Trophoblast cell (in vitro differentiated cells and primary cell): ENCODE results near the gene TLR9.

Experiments used
- DNase-seq, 2 donors: peaks; one replicate each; pipeline ENCODE4 v3.0.0-alpha.2; 2016
- H2AFZ ChIP-seq: 2 replicates; pipeline ENCODE4 v1.6.1; 2013; ENCODE audit warnings: low read length, moderate library complexity, mild to moderate bottlenecking; ENCODE audit not compliant: insufficient read depth, poor library complexity
- H2AK5ac ChIP-seq: 2 replicates; pipeline ENCODE4 v1.6.1; 2013; ENCODE audit warnings: mild to moderate bottlenecking, low read length
- H2BK120ac ChIP-seq: 2 replicates; pipeline ENCODE4 v1.6.1; 2013; ENCODE audit warnings: low read length, mild to moderate bottlenecking, moderate library complexity; ENCODE audit not compliant: insufficient read depth, poor library complexity
- H2BK12ac ChIP-seq: 2 replicates; pipeline ENCODE4 v1.6.1; 2013; ENCODE audit warnings: mild to moderate bottlenecking, low read length, moderate library complexity
- H2BK5ac ChIP-seq: 2 replicates; pipeline ENCODE4 v1.6.1; 2013; ENCODE audit warnings: low read length, low read depth, moderate library complexity, mild to moderate bottlenecking; ENCODE audit not compliant: poor library complexity
- H3K14ac ChIP-seq: 2 replicates; pipeline ENCODE4 v1.6.1; 2013; ENCODE audit warnings: mild to moderate bottlenecking, low read length
- H3K18ac ChIP-seq: 2 replicates; pipeline ENCODE4 v1.6.1; 2013; ENCODE audit warnings: mild to moderate bottlenecking, low read length
- H3K23ac ChIP-seq: 2 replicates; pipeline ENCODE4 v1.6.1; 2013; ENCODE audit warnings: low read length
- H3K27ac ChIP-seq: 2 replicates; pipeline ENCODE4 v1.5.1; 2013; ENCODE audit warnings: low read depth, mild to moderate bottlenecking, inconsistent platforms, low read length, moderate library complexity
- H3K27me3 ChIP-seq: 2 replicates; pipeline ENCODE4 v1.6.1; 2013; ENCODE audit warnings: inconsistent platforms, mild to moderate bottlenecking, low read length, moderate library complexity; ENCODE audit not compliant: insufficient read depth
- H3K36me3 ChIP-seq, 2 experiments: 1 replicate in 1 of 2; 2 replicates in 1 of 2; pipeline ENCODE4 v1.6.1; 2013; ENCODE audit warnings: low read length in 2 of 2, mild to moderate bottlenecking in 2 of 2, moderate library complexity in 1 of 2; ENCODE audit not compliant: insufficient read depth in 2 of 2, control insufficient read depth in 1 of 2
- H3K4ac ChIP-seq: 2 replicates; pipeline ENCODE4 v1.6.1; 2013; ENCODE audit warnings: low read depth, mild to moderate bottlenecking, low read length, moderate library complexity
- H3K4me1 ChIP-seq, 2 experiments: 1 replicate in 1 of 2; 2 replicates in 1 of 2; pipeline ENCODE4 v1.6.1; 2013; ENCODE audit warnings: low read length in 2 of 2, mild to moderate bottlenecking in 2 of 2, moderate library complexity in 1 of 2; ENCODE audit not compliant: insufficient read depth in 2 of 2, control insufficient read depth in 1 of 2
- H3K4me2 ChIP-seq: 2 replicates; pipeline ENCODE4 v1.6.1; 2013; ENCODE audit warnings: inconsistent platforms, mild to moderate bottlenecking, low read length, moderate library complexity
- H3K4me3 ChIP-seq: 2 replicates; pipeline ENCODE4 v1.5.1; 2013; ENCODE audit warnings: mild to moderate bottlenecking, low read depth, low read length, inconsistent platforms
- H3K79me1 ChIP-seq: one replicate; pipeline ENCODE4 v1.6.1; 2013; ENCODE audit warnings: low read length
- H3K79me2 ChIP-seq: 2 replicates; pipeline ENCODE4 v1.6.1; 2013; ENCODE audit warnings: low read length, mild to moderate bottlenecking; ENCODE audit not compliant: control insufficient read depth, insufficient read depth, poor library complexity
- H3K9ac ChIP-seq: 2 replicates; pipeline ENCODE4 v1.6.1; 2013; ENCODE audit warnings: mild to moderate bottlenecking, low read length
- H3K9me3 ChIP-seq: 2 replicates; pipeline ENCODE4 v1.6.1; 2013; ENCODE audit warnings: low read depth, mild to moderate bottlenecking, control low read depth, inconsistent platforms, low read length; ENCODE audit not compliant: insufficient read depth
- H4K12ac ChIP-seq: 2 replicates; pipeline ENCODE4 v1.6.1; 2013; ENCODE audit warnings: low read depth, mild to moderate bottlenecking, low read length, moderate library complexity
- H4K8ac ChIP-seq: 2 replicates; pipeline ENCODE4 v1.6.1; 2013; ENCODE audit warnings: low read depth, mild to moderate bottlenecking, low read length, moderate library complexity
- H4K91ac ChIP-seq: one replicate; pipeline ENCODE4 v1.6.1; 2013; ENCODE audit warnings: low read depth, mild to moderate bottlenecking, low read length, moderate library complexity
- WGBS: extraction: QIAGEN DNeasy Blood & Tissue Kit; methylation state at CpG from one replicate; pipeline ENCODE4 v1.1.7; 2013; ENCODE audit warnings: missing lambda C conversion rate; ENCODE audit not compliant: insufficient read length, insufficient coverage; ENCODE audit errors: extremely low coverage; 5-methylcytosine and 5-hydroxymethylcytosine counted together

The TLR9 gene

GRCh38 chr3:52227117-52227516, 1.7 kb upstream of the TLR9 start:
- H3K23ac ChIP-seq, result no peak overlapping the region
- no peak overlapping the region for H2BK120ac ChIP-seq

GRCh38 chr3:52226229-52226817, 878 bp upstream of the TLR9 start:
- Histone ChIP-seq H3K4me2 (no peak overlapping the region), H3K14ac (no peak overlapping the region), H3K27me3 (no peaks in the 10 kb centered on the region), H2BK120ac (no peak overlapping the region), H2AFZ (no peak overlapping the region), H3K9ac (no peak overlapping the region), H3K18ac (no peak overlapping the region), H4K12ac (no peak overlapping the region), H2AK5ac (no peak overlapping the region), H3K4me3 (no peak overlapping the region), H3K79me1 (no peaks in the 10 kb centered on the region), H2BK12ac (no peak overlapping the region), H4K91ac (no peak overlapping the region), H3K9me3 (no peaks in the 10 kb centered on the region), H3K4me1 (no peaks in the 10 kb centered on the region), H3K27ac (no peak overlapping the region), H4K8ac (no peak overlapping the region), H3K23ac (no peak overlapping the region), H3K36me3 (peaks cover 27 to 28% of the 10 kb centered on the region in 2 experiments), H3K79me2 (no peaks in the 10 kb centered on the region), H3K4ac (no peak overlapping the region), H2BK5ac (no peak overlapping the region)
- DNase-seq, result no peak
- WGBS, result no CpG with 5 or more reads among the region's 5 CpGs

More at GRCh38 chr3:52227117-52227516, 1.7 kb upstream of the TLR9 start:
- Histone ChIP-seq H3K79me2 (no peaks in the 10 kb centered on the region), H3K4me1 (no peaks in the 10 kb centered on the region), H3K4ac (no peak overlapping the region), H3K27me3 (no peaks in the 10 kb centered on the region), H3K36me3 (peaks cover 32 to 35% of the 10 kb centered on the region in 2 experiments), H3K79me1 (no peaks in the 10 kb centered on the region), H4K91ac (no peak overlapping the region), H3K9me3 (no peaks in the 10 kb centered on the region), H2AFZ (no peak overlapping the region), H3K4me3 (no peak overlapping the region), H2BK5ac (no peak overlapping the region), H2AK5ac (no peak overlapping the region), H3K14ac (no peak overlapping the region), H2BK12ac (no peak overlapping the region), H3K9ac (no peak overlapping the region), H3K27ac (no peak overlapping the region), H4K12ac (no peak overlapping the region), H4K8ac (no peak overlapping the region), H3K18ac (no peak overlapping the region), H3K4me2 (no peak overlapping the region)
- no peak for DNase-seq
- no CpG with 5 or more reads among the region's 4 CpGs for WGBS

- H3K79me1 ChIP-seq, result peaks cover 3% of the 10 kb centered on the region
These were observed 1.7 kb downstream of the TLR9 start for GRCh38 chr3:52223449-52224408.

GRCh38 chr3:52222319-52223221, 2.9 kb downstream of the TLR9 start:
- Histone ChIP-seq H2AK5ac (no peak overlapping the region), H3K14ac (no peak overlapping the region), H2BK5ac (no peak overlapping the region), H3K4me3 (no peak overlapping the region), H2AFZ (no peak overlapping the region), H3K27me3 (no peaks in the 10 kb centered on the region), H3K36me3 (no peaks in the 10 kb centered on the region), H3K23ac (no peak overlapping the region), H2BK120ac (no peak overlapping the region), H3K4me1 (peaks cover 19 to 26% of the 10 kb centered on the region in 2 experiments), H3K9ac (no peak overlapping the region), H4K8ac (no peak overlapping the region), H4K12ac (no peak overlapping the region), H3K79me1 (peaks cover 8% of the 10 kb centered on the region), H3K18ac (no peak overlapping the region), H3K4ac (no peak overlapping the region), H2BK12ac (no peak overlapping the region), H3K9me3 (no peaks in the 10 kb centered on the region), H3K27ac (no peak overlapping the region), H3K4me2 (no peak overlapping the region), H4K91ac (no peak overlapping the region), H3K79me2 (no peaks in the 10 kb centered on the region)
- no CpG with 5 or more reads among the region's 41 CpGs for WGBS
- no peak for DNase-seq

More at GRCh38 chr3:52223449-52224408, 1.7 kb downstream of the TLR9 start:
- Histone ChIP-seq H2BK120ac (no peak overlapping the region), H3K4me1 (peaks cover 16 to 18% of the 10 kb centered on the region in 2 experiments), H3K14ac (no peak overlapping the region), H2AFZ (no peak overlapping the region), H3K9me3 (no peaks in the 10 kb centered on the region), H3K23ac (no peak overlapping the region), H3K27me3 (no peaks in the 10 kb centered on the region), H2BK12ac (no peak overlapping the region), H2AK5ac (no peak overlapping the region), H4K91ac (no peak overlapping the region), H3K4me3 (no peak overlapping the region), H3K4me2 (no peak overlapping the region), H3K36me3 (peaks cover 1 to 2% of the 10 kb centered on the region in 2 experiments), H2BK5ac (no peak overlapping the region), H3K18ac (no peak overlapping the region), H4K12ac (no peak overlapping the region), H4K8ac (no peak overlapping the region), H3K4ac (no peak overlapping the region), H3K79me2 (no peaks in the 10 kb centered on the region), H3K27ac (no peak overlapping the region), H3K9ac (no peak overlapping the region)
- no CpG with 5 or more reads among the region's 32 CpGs for WGBS
- DNase-seq, result no peak
